MM.1S (cell line): ENCODE data around the gene TPRA1.

ENCODE experiments used
- DNase-seq: peaks from one replicate; pipeline ENCODE4 v3.0.0-alpha.2; 2015
- H2AFZ ChIP-seq: fragments of 300-600 bp; sonication (generic); 2 replicates; pipeline ENCODE4 v1.6.0; 2016; ENCODE audit warnings: antibody characterized with exemption, low read length
- H3F3A ChIP-seq: fragments of 300-600 bp; sonication (generic); 2 replicates; pipeline ENCODE4 v1.6.1; 2016; ENCODE audit warnings: mild to moderate bottlenecking, antibody characterized with exemption, low read length, moderate library complexity, mixed read lengths; ENCODE audit not compliant: insufficient read depth
- H3K27ac ChIP-seq: fragments of 300-600 bp; sonication (generic); 2 replicates; pipeline ENCODE4 v1.5.1; 2016; ENCODE audit warnings: mild to moderate bottlenecking, low read length
- H3K27me3 ChIP-seq: fragments of 300-600 bp; sonication (generic); replicated peaks from 2 replicates; pipeline ENCODE4 v1.6.0; 2016; ENCODE audit warnings: low read length; ENCODE audit not compliant: insufficient read depth
- H3K36me3 ChIP-seq: fragments of 300-600 bp; sonication (generic); replicated peaks from 2 replicates; pipeline ENCODE4 v1.6.1; 2016; ENCODE audit warnings: mild to moderate bottlenecking, low read length, mixed read lengths; ENCODE audit not compliant: insufficient read depth
- H3K4me1 ChIP-seq: fragments of 300-600 bp; sonication (generic); 2 replicates; pipeline ENCODE4 v1.6.1; 2016; ENCODE audit warnings: low read length, mixed read lengths
- H3K4me2 ChIP-seq: fragments of 300-600 bp; sonication (generic); 2 replicates; pipeline ENCODE4 v1.6.0; 2016; ENCODE audit warnings: low read depth, low read length
- H3K4me3 ChIP-seq: fragments of 300-600 bp; sonication (generic); 2 replicates; pipeline ENCODE4 v1.5.1; 2016; ENCODE audit warnings: low read length, mixed read lengths
- H3K79me2 ChIP-seq: fragments of 300-600 bp; sonication (generic); 2 replicates; pipeline ENCODE4 v1.6.1; 2016; ENCODE audit warnings: mixed run types, low read length, mixed read lengths
- H3K9ac ChIP-seq: fragments of 300-600 bp; sonication (generic); 2 replicates; pipeline ENCODE4 v1.6.1; 2016; ENCODE audit warnings: low read length, mixed read lengths
- H3K9me2 ChIP-seq: fragments of 300-600 bp; sonication (generic); replicated peaks from 2 replicates; pipeline ENCODE4 v1.6.1; 2016; ENCODE audit warnings: mild to moderate bottlenecking, low read length, mixed read lengths; ENCODE audit not compliant: insufficient read depth
- H3K9me3 ChIP-seq: fragments of 300-600 bp; sonication (generic); replicated peaks from 2 replicates; pipeline ENCODE4 v1.6.1; 2016; ENCODE audit warnings: mild to moderate bottlenecking, low read length, mixed read lengths; ENCODE audit not compliant: insufficient read depth
- H4K20me1 ChIP-seq: fragments of 300-600 bp; sonication (generic); 2 replicates; pipeline ENCODE4 v1.6.1; 2016; ENCODE audit warnings: mild to moderate bottlenecking, low read length, moderate library complexity, mixed read lengths; ENCODE audit not compliant: insufficient read depth
- EZH2 ChIP-seq: fragments of 300-600 bp; sonication (generic); optimal IDR thresholded peaks from 2 replicates; pipeline ENCODE3; 2017; ENCODE audit warnings: low read depth, mild to moderate bottlenecking, antibody characterized with exemption, low read length, mixed read lengths
- EZH2phosphoT487 ChIP-seq: fragments of 300-600 bp; sonication (generic); IDR thresholded peaks from 2 replicates; pipeline ENCODE4 v1.6.1; 2018; ENCODE audit warnings: antibody characterized with exemption, low read length
- TF ChIP-seq, protein P1 (sequence below): fragments of 300-600 bp; sonication (generic); IDR thresholded peaks from 2 replicates; pipeline ENCODE4 v1.5.1; 2016; ENCODE audit warnings: antibody characterized with exemption, low read length, mixed read lengths

TPRA1 gene

DNA sequence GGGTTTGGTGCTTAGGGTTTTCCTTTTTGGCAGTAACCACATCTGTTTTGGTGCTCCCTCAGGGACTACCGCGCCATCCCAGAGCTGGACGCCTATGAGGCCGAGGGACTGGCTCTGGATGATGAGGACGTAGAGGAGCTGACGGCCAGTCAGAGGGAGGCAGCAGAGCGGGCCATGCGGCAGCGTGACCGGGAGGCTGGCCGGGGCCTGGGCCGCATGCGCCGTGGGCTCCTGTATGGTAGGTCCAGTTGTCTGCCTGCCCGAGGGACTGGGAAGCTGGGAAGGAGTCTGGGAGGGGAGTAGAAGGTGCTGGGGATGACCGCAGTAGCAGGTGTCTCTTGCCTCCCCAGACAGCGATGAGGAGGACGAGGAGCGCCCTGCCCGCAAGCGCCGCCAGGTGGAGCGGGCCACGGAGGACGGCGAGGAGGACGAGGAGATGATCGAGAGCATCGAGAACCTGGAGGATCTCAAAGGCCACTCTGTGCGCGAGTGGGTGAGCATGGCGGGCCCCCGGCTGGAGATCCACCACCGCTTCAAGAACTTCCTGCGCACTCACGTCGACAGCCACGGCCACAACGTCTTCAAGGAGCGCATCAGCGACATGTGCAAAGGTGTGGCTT lies 14.1 kb upstream of the TPRA1 start:
- H3F3A ChIP-seq, result no peaks in the 10 kb centered on the region
- no peaks in the 10 kb centered on the region for H3K27me3 ChIP-seq
- H3K9ac ChIP-seq, result no peak overlapping the region
- no peak overlapping the region for H3K4me2 ChIP-seq
- H3K79me2 ChIP-seq, result peaks cover 93% of the 10 kb centered on the region
- H3K4me3 ChIP-seq, result no peak overlapping the region
- peaks cover 7% of the 10 kb centered on the region; the same call in 1 of the 2 replicates for H3K4me1 ChIP-seq
- TF ChIP-seq, protein P1, sequence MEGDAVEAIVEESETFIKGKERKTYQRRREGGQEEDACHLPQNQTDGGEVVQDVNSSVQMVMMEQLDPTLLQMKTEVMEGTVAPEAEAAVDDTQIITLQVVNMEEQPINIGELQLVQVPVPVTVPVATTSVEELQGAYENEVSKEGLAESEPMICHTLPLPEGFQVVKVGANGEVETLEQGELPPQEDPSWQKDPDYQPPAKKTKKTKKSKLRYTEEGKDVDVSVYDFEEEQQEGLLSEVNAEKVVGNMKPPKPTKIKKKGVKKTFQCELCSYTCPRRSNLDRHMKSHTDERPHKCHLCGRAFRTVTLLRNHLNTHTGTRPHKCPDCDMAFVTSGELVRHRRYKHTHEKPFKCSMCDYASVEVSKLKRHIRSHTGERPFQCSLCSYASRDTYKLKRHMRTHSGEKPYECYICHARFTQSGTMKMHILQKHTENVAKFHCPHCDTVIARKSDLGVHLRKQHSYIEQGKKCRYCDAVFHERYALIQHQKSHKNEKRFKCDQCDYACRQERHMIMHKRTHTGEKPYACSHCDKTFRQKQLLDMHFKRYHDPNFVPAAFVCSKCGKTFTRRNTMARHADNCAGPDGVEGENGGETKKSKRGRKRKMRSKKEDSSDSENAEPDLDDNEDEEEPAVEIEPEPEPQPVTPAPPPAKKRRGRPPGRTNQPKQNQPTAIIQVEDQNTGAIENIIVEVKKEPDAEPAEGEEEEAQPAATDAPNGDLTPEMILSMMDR, result no peak
- TF ChIP-seq EZH2phosphoT487 (no peak), EZH2 (no peak)
- H3K9me2 ChIP-seq, result no peaks in the 10 kb centered on the region
- no peak for DNase-seq
- H4K20me1 ChIP-seq, result peaks cover 5% of the 10 kb centered on the region; the same call in 1 of the 2 replicates
- peaks cover 33% of the 10 kb centered on the region for H3K36me3 ChIP-seq
- no peak overlapping the region for H3K27ac ChIP-seq
- H2AFZ ChIP-seq, result no peak overlapping the region
- H3K9me3 ChIP-seq, result no peaks in the 10 kb centered on the region

DNA sequence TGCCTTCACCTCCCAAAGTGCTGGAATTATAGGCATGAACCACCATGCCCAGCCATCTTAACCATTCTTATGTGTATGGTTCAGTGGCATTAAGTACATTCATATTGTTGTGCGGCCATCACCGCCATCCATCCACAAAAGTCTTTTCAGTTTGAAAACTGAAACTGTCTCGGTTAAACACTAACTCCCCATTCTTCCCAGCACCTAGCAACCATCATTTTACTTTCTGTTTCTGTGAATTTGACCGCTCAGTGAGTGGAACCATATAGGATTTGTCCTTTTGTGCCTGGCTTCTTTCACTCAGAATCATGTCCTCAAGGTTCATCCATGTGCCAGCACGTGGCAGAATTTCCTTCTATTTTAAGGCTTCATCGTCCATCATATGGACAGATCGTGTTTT lies 13.5 kb upstream of the TPRA1 start:
- H3K79me2 ChIP-seq, result peaks cover 95% of the 10 kb centered on the region
- no peaks in the 10 kb centered on the region for H3K9me3 ChIP-seq
- peaks cover 13% of the 10 kb centered on the region for H3K4me1 ChIP-seq
- H3F3A ChIP-seq, result no peaks in the 10 kb centered on the region
- H3K4me2 ChIP-seq, result no peak overlapping the region
- H3K27me3 ChIP-seq, result no peaks in the 10 kb centered on the region
- H3K27ac ChIP-seq, result no peak overlapping the region
- no peak overlapping the region for H3K9ac ChIP-seq
- H4K20me1 ChIP-seq, result peaks cover 5% of the 10 kb centered on the region; the same call in 1 of the 2 replicates
- no peak for DNase-seq
- no peaks in the 10 kb centered on the region for H3K9me2 ChIP-seq
- TF ChIP-seq EZH2, result no peak
- TF ChIP-seq, protein P1, result no peak
- TF ChIP-seq EZH2phosphoT487, result no peak
- H3K36me3 ChIP-seq, result peaks cover 33% of the 10 kb centered on the region
- no peak overlapping the region for H3K4me3 ChIP-seq
- H2AFZ ChIP-seq, result no peak overlapping the region

DNA sequence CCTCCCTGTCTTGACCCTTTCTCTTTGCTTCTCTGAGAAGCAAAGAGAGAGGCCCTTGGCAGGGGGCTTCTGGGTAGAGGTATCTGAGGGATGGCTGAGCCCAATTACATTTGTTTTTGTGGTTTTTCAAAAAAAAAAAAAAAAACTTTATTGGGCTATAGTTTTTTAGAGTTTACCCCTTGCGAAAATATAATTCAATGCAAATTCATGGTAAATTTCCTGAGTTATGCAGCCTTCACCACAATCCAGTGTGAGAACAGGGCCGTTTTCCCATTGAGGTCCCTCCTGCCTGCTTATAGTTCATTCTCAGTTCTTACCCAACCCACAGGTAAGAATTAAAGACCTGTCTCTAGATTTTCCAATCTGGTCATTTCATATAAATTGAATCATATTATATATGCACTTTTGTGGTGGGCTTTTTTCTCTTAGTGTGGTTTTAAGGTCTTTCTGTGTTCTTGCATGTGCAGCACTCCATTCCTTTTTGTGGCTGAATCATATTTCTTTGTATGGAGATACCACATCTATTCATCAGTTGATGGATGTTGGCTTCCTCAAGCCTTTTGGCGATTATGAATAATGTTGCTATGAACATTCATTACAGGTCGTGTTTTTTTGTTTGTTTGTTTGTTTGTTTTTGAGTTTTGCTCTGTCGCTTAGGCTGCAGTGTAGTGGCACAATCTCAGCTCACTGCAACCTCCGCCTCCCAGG lies 10.4 kb upstream of the TPRA1 start:
- Histone ChIP-seq H3K4me2 (peak overlapping the region; percentile 49), H3K4me1 (peaks cover 13% of the 10 kb centered on the region), H3K27ac (no peak overlapping the region), H2AFZ (no peak overlapping the region), H4K20me1 (peaks cover 5% of the 10 kb centered on the region; the same call in 1 of the 2 replicates), H3K27me3 (no peaks in the 10 kb centered on the region), H3K9me2 (no peaks in the 10 kb centered on the region), H3K9ac (no peak overlapping the region), H3K79me2 (peaks cover 72% of the 10 kb centered on the region), H3K36me3 (peaks cover 19% of the 10 kb centered on the region), H3K9me3 (no peaks in the 10 kb centered on the region), H3F3A (no peaks in the 10 kb centered on the region), H3K4me3 (0 out of 2 replicates have a peak overlapping the region, but pooled peaks have one; percentile 7)
- TF ChIP-seq, protein P1, result no peak
- no peak for TF ChIP-seq EZH2
- TF ChIP-seq EZH2phosphoT487, result no peak
- DNase-seq, result no peak
